Activated CD8-positive, alpha-beta T cell treated with anti-CD3 and anti-CD28 coated beads for 36 hours (primary cell): ENCODE results near the gene EFHD1. TPM values are rescaled to one million over a fixed set of nuclear protein-coding genes. Genes with fewer than 3 reads are reported as not detected.

ENCODE experiments used
- ATAC-seq: fragments of 200-7000 bp; cut with Tn5 transposase; one replicate; pipeline ENCODE4 v1.10.0; 2021; ENCODE audit warnings: mild to moderate bottlenecking, moderate library complexity
- CTCF ChIA-PET: fragments of 350-600 bp; sonication (Branson Sonifier 250); formaldehyde crosslinking; loops from one replicate; lab custom pipeline; 2021; ENCODE audit warnings: antibody characterized with exemption; lab: Charles Lee
- POLR2A ChIA-PET: fragments of 350-600 bp; sonication (Branson Sonifier 250); formaldehyde crosslinking; loops from one replicate; lab custom pipeline; 2021; ENCODE audit warnings: antibody characterized with exemption; lab: Charles Lee
- DNase-seq: peaks from one replicate; pipeline ENCODE4 v3.0.0-alpha.2; 2020
- H3K27ac Mint-ChIP-seq: one replicate; pipeline ENCODE4 v1.8.0; 2021; ENCODE audit warnings: mild to moderate bottlenecking, mixed read lengths
- H3K27me3 Mint-ChIP-seq: one replicate; pipeline ENCODE4 v1.8.0; 2021; ENCODE audit warnings: mixed read lengths
- H3K36me3 Mint-ChIP-seq: one replicate; pipeline ENCODE4 v1.8.0; 2021; ENCODE audit warnings: low read depth, mixed read lengths
- H3K4me1 Mint-ChIP-seq: one replicate; pipeline ENCODE4 v1.8.0; 2021; ENCODE audit warnings: low read depth, mixed read lengths
- H3K4me3 Mint-ChIP-seq: one replicate; pipeline ENCODE4 v1.8.0; 2021; ENCODE audit warnings: mild to moderate bottlenecking, moderate library complexity, mixed read lengths
- H3K9me3 Mint-ChIP-seq: one replicate; pipeline ENCODE4 v1.8.0; 2021; ENCODE audit warnings: mixed read lengths
- intact Hi-C: fragments of 100-400 bp; cut with micrococcal nuclease; formaldehyde crosslinking; loops from one replicate; pipeline ENCODE4 v1.10.0; 2022
- total RNA-seq, 2 experiments: library from RNA; stranded (reverse); gene quantifications; one replicate each; pipeline ENCODE4 v1.2.3, GENCODE V29; 2021
- TF ChIP-seq, protein P1 (sequence below): fragments of 200-600 bp; IDR thresholded peaks from one replicate; pipeline ENCODE4 v1.8.0; 2022; ENCODE audit warnings: antibody characterized with exemption, mild to moderate bottlenecking

EFHD1 gene
- total RNA-seq, 2 experiments from 2014 or later = 0.70 to 1.2 TPM

DNA sequence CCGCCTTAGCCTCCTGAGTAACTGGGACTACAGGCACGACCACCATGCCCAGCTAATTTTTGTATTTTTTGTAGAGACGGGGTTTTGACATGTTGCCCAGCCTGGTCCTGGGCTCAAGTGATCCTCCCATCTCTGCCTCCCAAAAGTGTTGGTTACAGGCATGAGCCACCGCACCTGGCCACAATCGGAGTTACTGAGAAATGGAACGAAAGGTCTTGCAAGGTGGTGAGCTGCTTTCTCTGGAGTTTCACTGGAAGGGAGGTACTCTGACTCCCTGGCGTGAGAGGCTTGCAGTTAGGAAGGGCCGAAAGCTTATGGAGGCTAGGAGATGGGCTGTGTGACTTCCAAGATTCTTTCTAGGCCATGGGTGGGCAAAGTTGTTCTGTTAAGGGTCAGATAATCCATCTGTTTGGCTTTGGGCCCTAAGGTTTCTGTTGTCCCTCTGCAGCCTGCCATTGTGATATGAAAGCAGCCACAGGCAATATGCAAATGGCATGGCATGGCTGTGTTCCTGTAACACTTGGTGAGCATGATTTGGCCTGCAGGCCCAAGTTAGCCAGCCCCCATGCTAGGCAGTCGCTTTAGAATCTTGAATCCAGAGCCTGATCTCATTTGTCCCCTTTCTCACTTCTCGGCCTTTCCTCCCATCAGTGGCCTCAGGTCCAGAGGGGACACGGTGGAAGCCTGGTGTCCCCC is 7.9 kb downstream of the EFHD1 start:
- Mint-ChIP-seq H3K27ac (no peak overlapping the region), H3K36me3 (no peaks in the 10 kb centered on the region), H3K4me3 (no peak overlapping the region), H3K4me1 (no peaks in the 10 kb centered on the region), H3K9me3 (no peaks in the 10 kb centered on the region), H3K27me3 (peaks cover 5% of the 10 kb centered on the region)
- TF ChIP-seq, protein P1, sequence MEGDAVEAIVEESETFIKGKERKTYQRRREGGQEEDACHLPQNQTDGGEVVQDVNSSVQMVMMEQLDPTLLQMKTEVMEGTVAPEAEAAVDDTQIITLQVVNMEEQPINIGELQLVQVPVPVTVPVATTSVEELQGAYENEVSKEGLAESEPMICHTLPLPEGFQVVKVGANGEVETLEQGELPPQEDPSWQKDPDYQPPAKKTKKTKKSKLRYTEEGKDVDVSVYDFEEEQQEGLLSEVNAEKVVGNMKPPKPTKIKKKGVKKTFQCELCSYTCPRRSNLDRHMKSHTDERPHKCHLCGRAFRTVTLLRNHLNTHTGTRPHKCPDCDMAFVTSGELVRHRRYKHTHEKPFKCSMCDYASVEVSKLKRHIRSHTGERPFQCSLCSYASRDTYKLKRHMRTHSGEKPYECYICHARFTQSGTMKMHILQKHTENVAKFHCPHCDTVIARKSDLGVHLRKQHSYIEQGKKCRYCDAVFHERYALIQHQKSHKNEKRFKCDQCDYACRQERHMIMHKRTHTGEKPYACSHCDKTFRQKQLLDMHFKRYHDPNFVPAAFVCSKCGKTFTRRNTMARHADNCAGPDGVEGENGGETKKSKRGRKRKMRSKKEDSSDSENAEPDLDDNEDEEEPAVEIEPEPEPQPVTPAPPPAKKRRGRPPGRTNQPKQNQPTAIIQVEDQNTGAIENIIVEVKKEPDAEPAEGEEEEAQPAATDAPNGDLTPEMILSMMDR = no peak
- ATAC-seq (no peak), DNase-seq (no peak)
- intact Hi-C loops = no loop called here
- POLR2A ChIA-PET = no interaction called here
- CTCF ChIA-PET = no interaction called here

DNA sequence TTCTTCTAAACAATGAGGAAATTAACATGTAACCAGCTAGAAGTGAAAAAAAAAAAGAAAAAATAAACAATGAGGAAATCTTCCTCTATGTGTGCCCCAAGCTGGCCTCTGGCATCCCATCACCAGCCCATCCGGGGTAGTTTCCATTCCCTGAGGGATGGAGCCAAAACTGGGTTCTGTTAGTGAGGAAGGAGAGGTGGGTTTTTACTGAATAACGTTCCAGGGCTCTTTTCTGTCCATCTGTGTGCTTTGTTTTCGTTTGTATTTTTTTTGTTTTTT is 9.7 kb downstream of the EFHD1 start:
- no peak overlapping the region for H3K4me3 Mint-ChIP-seq
- no peak for DNase-seq
- ChIA-PET CTCF (no interaction called here), POLR2A (no interaction called here)
- H3K36me3 Mint-ChIP-seq = no peaks in the 10 kb centered on the region
- no peaks in the 10 kb centered on the region for H3K9me3 Mint-ChIP-seq
- H3K27me3 Mint-ChIP-seq = no peaks in the 10 kb centered on the region
- ATAC-seq = no peak
- TF ChIP-seq, protein P1 = no peak
- no peak overlapping the region for H3K27ac Mint-ChIP-seq
- H3K4me1 Mint-ChIP-seq = no peaks in the 10 kb centered on the region
- intact Hi-C loops = no loop called here

DNA sequence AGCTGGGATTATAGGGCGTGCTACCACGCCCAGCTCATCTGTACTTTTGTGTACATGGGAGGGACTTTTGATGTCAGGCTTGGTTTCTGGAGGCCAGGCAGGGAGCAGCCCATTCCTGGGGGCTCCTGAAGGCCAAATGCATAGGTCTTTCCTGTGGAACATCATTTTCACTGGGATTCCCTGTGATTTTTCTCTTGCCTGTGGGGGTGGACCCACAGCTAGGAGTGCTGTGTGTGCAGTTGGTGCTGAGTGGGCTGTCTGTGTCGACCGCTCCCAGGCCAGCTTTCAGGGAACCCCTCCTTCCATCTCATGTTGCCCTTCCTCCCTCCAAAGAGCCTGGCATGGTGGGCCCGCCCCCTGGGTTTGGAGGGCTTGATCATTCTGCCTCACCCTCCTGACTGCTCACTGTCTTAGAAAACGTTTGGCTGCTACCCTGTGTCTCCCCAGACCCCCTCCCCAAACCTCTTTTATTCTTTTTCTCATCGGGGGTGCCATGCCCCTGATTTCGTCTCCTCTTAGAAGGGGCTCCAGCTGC is 10.5 kb downstream of the EFHD1 start:
- H3K4me1 Mint-ChIP-seq = no peaks in the 10 kb centered on the region
- TF ChIP-seq, protein P1 = no peak
- DNase-seq = no peak
- H3K27me3 Mint-ChIP-seq = no peaks in the 10 kb centered on the region
- intact Hi-C loops = no loop called here
- H3K36me3 Mint-ChIP-seq = no peaks in the 10 kb centered on the region
- ChIA-PET CTCF (no interaction called here), POLR2A (no interaction called here)
- H3K27ac Mint-ChIP-seq = no peak overlapping the region
- no peaks in the 10 kb centered on the region for H3K9me3 Mint-ChIP-seq
- no peak for ATAC-seq
- H3K4me3 Mint-ChIP-seq = no peak overlapping the region

DNA sequence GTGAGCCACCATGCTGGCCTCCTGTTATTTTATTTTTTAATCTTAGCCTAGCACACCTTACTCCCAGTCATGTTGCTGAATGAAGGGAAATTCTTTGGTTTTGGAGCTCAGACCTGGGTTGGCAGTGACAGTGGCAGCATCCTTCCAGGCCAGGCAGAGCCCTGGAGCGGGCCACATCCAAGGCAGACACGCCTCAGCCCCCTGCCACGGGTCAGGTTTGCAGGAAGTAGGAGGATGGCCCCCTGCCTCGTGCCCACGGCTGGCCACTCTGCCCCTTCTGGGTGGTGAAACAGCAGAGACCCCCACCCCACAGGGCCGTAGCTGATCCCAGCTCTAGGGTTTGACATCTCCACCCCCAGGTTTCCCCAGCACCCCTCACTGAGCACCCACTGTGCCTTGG is 11.7 kb downstream of the EFHD1 start:
- H3K4me3 Mint-ChIP-seq = no peak overlapping the region
- ChIA-PET CTCF (no interaction called here), POLR2A (no interaction called here)
- TF ChIP-seq, protein P1 = no peak
- no peak for DNase-seq
- H3K27ac Mint-ChIP-seq = no peak overlapping the region
- H3K9me3 Mint-ChIP-seq = no peaks in the 10 kb centered on the region
- intact Hi-C loops = no loop called here
- H3K36me3 Mint-ChIP-seq = no peaks in the 10 kb centered on the region
- no peak for ATAC-seq
- H3K4me1 Mint-ChIP-seq = no peaks in the 10 kb centered on the region
- no peaks in the 10 kb centered on the region for H3K27me3 Mint-ChIP-seq

DNA sequence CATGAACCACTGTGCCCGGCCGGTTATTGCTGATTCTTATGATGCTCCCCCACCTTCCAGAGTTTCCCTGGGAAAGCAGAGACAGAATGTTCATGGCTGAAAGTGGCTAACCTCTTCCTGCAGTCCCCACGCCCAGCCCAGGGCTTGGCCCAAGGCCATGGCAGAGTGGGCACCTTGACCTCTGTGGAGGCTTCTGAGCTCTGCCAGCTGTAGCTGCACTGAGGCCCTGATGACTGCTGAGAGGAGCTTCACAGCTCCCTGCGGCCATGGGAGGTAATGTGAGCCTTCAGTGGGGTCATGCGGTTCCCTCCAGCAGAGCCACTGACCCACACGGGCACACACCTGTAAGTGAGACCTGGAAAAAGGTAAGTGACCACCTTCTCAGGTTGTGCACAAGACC is 13.3 kb downstream of the EFHD1 start:
- Mint-ChIP-seq H3K4me1 (no peaks in the 10 kb centered on the region), H3K4me3 (no peak overlapping the region), H3K9me3 (no peaks in the 10 kb centered on the region), H3K27me3 (no peaks in the 10 kb centered on the region), H3K36me3 (no peaks in the 10 kb centered on the region), H3K27ac (no peak overlapping the region)
- TF ChIP-seq, protein P1 = no peak
- ATAC-seq (no peak), DNase-seq (no peak)
- intact Hi-C loops = no loop called here
- CTCF ChIA-PET = interaction anchor here (1.4 kb wide), 1 partner anchor 42 kb away, joined by 3 read pairs; no protein-coding TSS in a partner anchor
- POLR2A ChIA-PET = interaction anchor here (1.0 kb wide), 1 partner anchor 50 kb away, joined by 3 read pairs; no protein-coding TSS in a partner anchor
